Testis (tissue), 2 donors: Measurements from ENCODE around the gene ROBO1.

Experiments used
- CTCF ChIP-seq, 3 experiments: fragments of 450-650 bp in 2 of 3; fragments of 200-600 bp in 1 of 3; sonication (generic) in 1 of 3; IDR thresholded peaks; one replicate each; pipeline ENCODE4 v1.5.1; 2016 to 2019; ENCODE audit warnings: antibody characterized with exemption in 3 of 3, mild to moderate bottlenecking in 2 of 3, moderate library complexity in 1 of 3
- POLR2A ChIP-seq: fragments of 450-650 bp; IDR thresholded peaks from one replicate; pipeline ENCODE4 v1.6.1; 2017; ENCODE audit warnings: antibody characterized with exemption, mild to moderate bottlenecking, moderate library complexity

GRCh38 chr3:79005084-79005483 is 762.7 kb downstream of the ROBO1 start:
- TF ChIP-seq POLR2A (no peak), CTCF (IDR thresholded peaks at IDR 0.05) (no peak)
